Hepatic stellate cell (primary cell): ENCODE data around the gene OLIG2.
A peak's percentile ranks its signal among the peaks of the same experiment; 100 is the strongest.

Experiments
- DNase-seq: peaks from one replicate; pipeline ENCODE4 v3.0.0; 2011; ENCODE audit warnings: low spot score

Gene OLIG2

DNA sequence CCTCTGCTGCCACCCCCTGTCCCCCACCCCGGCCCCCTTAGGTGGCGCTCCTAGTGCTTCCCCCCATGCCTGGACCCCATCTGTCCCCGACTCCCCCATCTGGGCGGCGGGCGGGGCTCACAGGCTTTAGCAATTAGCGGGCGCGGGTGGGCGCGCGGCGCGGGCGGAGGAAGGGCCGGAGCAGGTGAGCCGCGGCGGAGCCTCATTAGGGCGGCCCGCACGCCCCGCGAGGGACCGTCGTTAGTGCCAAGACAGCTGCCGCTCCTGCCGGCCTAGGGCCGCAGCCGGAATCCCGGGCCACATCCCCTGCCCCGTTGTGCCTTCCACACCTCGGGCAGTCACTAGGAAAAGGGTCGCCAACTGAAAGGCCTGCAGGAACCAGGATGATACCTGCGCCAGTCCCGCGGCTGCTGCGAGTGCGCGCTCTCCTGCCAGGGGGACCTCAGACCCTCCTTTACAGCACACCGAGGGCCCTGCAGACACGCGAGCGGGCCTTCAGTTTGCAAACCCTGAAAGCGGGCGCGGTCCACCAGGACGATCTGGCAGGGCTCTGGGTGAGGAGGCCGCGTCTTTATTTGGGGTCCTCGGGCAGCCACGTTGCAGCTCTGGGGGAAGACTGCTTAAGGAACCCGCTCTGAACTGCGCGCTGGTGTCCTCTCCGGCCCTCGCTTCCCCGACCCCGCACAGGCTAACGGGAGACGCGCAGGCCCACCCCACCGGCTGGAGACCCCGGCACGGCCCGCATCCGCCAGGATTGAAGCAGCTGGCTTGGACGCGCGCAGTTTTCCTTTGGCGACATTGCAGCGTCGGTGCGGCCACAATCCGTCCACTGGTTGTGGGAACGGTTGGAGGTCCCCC lies 7.6 kb downstream of the OLIG2 start:
- no peak for DNase-seq

DNA sequence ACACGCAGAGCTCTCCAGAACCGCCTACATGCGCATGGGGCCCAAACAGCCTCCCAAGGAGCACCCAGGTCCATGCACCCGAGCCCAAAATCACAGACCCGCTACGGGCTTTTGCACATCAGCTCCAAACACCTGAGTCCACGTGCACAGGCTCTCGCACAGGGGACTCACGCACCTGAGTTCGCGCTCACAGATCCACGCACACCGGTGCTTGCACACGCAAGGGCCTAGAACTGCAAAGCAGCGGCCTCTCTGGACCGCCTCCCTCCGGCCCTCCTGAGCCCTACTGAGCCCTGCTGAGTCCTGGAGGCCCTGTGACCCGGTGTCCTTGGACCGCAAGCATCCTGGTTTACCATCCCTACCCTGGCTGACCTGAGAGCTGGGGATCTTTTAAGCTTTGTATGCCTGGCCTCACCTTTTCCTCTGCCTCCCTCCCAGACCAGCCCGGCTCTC lies 8.3 kb downstream of the OLIG2 start:
- no peak for DNase-seq

DNA sequence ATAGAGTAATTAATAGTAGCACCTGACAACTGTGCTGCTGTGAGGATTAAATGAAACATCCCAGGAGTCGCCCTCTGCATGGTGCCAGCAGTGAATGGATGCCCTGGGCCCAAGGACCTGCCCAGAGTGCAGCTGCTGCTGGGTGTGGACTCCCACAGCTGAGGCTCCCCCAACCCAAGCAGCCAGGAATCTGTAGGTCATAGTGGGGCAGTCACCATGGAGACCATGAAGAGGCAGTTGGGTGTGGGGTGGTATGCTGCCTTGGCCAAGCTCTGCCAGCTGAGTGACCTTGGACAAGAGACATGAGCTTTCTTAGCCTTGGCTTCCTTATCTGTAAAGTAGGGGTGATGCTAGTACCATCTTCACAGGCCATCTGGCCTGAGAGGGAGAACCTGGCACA lies 9.4 kb downstream of the OLIG2 start:
- no peak for DNase-seq

DNA sequence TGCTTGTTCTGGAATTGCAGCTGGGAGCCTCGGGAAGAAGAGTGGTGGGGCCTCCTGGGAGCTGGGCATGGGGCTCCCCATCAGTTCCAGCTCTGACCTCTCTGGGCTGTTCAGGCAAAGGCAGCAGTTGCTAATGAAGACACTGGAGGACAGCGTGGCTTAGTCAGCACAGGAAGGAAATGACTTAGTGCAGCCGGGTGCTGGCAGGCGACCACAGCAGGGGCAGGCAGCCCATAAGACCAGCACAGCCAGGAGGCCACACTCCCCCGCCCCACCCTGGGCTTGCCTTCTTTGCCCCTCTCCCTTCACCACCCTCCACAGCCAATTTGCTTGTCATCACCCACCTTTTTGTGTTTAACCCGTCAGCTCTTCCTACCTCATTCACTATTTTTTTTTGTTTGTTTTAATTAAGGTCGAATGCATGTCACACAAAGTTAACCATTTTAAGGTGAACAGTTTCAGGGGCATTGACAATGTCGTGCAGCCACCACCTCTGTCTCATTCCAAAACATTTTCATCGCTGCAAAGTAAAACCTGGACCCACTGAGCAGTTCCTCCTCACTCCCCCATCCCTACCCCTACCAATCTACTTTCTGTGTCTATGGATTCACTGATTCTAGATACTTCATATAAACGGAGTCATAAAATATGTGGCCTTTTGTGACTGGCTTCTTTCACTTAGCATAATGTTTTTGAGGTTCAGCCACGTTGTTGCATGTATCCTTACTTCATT lies 10.9 kb downstream of the OLIG2 start:
- DNase-seq: peak; percentile 55

- DNase-seq: no peak
Measured at GRCh38 chr21:33037501-33037900, 11.8 kb downstream of the OLIG2 start.

- no peak for DNase-seq
Measured at GRCh38 chr21:33039536-33039935, 13.8 kb downstream of the OLIG2 start.

DNA sequence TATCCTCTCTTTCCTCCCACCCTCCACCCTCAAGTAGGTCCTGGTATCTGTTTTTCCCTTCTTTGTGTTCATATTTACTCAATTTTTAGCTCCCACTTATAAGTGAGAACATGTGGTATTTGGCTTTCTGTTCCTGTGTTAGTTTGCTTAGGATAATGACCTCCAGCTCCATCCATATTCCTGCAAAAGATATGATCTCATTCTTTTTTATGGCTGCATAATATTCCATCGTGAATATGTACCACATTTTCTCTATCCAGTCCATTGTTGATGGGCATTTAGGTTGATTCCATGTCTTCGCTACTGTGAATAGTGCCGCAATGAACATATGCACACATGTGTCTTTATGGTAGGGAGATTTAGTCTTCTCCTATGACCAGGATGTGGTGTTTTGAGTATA lies 14.5 kb downstream of the OLIG2 start:
- no peak for DNase-seq

GRCh38 chr21:33041981-33042380 lies 16.2 kb downstream of the OLIG2 start:
- DNase-seq: no peak

GRCh38 chr21:33042812-33043211 lies 17.1 kb downstream of the OLIG2 start:
- peak; percentile 64 for DNase-seq

DNA sequence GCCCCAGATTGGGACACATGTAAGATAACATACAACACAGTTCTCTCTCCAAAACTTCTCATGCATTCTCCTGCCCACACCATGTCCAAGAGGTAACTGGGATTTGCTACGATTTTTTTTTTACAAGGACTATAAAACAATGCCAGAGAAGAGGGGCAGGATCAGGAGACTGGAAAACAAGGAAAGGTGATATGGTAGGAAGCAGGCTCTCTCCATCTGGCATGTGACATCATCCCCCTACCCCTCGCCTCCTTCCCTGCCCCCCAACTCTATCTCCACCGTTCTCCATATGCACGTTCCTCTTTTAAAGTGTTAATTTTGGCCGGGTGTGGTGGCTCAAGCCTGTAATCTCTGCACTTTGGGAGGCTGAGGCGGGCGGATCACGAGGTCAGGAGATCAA lies 20.7 kb downstream of the OLIG2 start:
- DNase-seq: no peak

DNA sequence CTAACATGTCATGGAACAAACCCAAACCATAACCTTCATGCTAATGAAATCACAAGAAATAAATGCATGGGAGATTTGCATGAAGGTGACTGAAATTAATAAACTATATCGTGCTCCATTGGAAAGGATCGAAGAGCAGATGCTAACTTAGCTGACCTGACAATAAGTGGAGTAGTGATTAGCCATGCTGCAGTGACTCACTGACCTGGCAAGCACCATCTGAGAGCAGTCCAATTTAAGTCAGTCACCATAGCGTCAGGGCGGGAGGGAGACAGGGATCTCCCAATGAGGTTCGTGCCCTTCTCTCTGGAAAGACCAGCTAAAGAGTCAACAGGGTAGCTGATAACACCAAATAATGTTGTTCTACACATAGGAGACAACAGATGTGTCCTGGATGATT lies 21.5 kb downstream of the OLIG2 start:
- DNase-seq: no peak

DNA sequence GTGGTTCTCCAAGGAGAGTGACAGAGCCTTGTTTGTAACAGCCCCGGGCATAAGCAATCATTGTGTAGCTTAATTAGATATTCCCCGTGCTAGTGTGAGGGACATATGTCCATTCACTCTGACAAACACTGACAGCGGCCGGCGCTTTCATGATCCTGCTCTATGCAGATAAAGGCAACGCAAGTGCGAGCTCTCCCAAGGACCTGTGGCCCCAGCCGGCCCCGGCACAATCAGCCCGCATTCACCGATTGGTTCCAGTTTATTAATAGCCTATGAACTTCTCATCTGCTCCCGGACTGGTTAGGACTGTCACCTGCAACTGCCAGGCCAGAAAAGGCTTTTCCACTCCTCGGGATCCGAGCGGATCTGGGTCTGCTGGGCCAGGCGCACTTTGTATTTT lies 26.2 kb downstream of the OLIG2 start:
- DNase-seq: no peak

- DNase-seq: no peak
Measured at GRCh38 chr21:33053951-33054350, 28.2 kb downstream of the OLIG2 start.

GRCh38 chr21:33055991-33056390 lies 30.3 kb downstream of the OLIG2 start:
- no peak for DNase-seq

DNA sequence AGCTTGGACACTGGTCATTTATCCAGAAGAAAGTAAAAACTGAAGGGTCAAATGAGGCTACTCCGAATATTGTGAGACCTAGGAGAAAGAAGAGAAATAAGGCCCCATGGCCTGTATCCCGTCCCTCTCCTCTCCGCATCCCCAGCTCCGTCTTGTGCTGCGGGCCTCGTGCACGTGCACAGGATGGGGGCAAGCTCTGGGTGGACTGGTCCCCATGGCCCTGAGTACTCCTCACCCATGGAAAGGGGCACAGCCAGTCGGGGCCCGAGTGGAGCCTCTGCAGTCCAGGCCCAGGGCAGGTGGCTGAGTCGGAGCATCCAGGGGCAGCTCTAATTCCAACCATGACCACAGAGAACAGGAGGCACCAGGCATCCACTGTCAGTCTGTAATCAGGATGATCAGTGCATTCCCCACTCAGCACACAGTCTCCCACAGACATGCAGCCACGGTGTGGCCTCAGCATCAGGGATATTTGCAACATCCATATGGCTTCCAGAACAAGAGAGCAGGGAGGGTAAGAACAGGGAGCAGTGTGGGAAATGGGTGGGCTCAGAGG lies 31.7 kb downstream of the OLIG2 start:
- DNase-seq: no peak

DNA sequence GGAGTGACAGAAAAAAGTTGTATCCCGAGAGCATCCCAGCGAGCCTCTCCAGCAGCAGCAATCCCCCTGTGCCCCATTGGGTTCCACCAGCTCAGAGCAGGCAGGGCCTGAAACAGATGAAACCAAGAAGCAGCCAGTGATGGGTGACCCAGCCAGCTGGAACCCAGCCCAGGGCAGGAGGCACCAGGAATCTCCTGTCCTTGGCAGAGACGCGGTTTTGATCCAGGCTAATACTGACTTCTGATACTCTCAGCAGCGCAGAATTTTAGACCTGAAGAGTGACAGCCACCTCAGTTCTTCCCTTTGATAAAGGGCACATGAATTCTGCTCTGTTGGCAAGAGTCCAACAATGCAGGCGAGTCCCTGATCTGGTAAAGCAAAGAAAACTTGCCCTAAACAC lies 32.8 kb downstream of the OLIG2 start:
- DNase-seq: no peak

- no peak for DNase-seq
Measured at GRCh38 chr21:33058957-33059356, 33.2 kb downstream of the OLIG2 start.

- DNase-seq: no peak
Measured at GRCh38 chr21:33059380-33059841, 33.7 kb downstream of the OLIG2 start.

DNA sequence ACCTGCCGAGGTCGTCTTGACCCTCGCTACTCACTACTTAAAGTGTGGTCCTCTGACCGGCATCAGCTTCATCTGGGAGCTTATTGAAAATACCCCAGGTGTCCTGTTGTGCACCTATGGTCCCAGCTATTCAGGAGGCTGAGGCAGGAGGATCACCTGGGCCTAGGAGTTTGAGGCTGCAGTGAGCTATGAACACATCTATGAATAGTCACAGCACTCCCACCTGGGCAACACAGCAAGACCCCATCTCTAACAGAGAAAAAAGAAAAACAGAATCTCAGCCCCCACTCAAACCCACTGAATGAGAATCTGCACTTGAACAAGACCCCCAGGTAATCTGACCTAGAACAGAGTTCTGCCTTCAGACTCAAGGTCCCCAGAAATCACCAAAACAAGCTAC lies 35.5 kb downstream of the OLIG2 start:
- no peak for DNase-seq

DNA sequence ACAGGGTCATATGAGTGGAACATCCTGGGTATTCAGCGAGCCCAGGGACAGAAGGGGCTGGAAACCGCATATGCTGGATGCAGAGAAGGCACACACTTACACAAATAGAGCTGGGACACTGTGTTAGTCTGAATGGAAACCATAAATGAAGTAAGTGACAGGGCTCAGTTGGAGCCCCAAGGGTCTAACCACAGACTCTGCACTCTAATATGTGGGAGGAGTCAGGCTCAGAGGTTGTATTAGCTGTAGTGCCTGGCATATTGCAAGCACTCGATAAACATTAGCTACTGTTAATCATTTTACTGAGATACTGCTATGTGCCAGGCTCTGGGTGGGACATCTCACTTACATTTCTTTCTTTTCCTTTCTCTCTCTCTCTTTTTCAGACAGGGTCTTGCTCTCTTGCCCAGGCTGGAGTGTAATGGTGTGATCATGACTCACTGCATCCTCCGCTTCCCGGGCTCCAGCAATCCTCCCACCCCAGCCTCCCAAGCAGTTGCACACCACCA lies 37.7 kb downstream of the OLIG2 start:
- no peak for DNase-seq

GRCh38 chr21:33063907-33064622 lies 38.3 kb downstream of the OLIG2 start:
- DNase-seq: no peak
